ENCODE data around the gene SRP68.

GRCh38 chr17:76048025-76048605 lies 24.2 kb downstream of the SRP68 start:
- TF ChIP-seq CTCF (IDR thresholded peaks at IDR 0.05), result no peak
- TF ChIP-seq EZH2 (IDR thresholded peaks at IDR 0.05), result no peak
- TF ChIP-seq EZH2phosphoT487 (IDR thresholded peaks at IDR 0.05), result no peak

All from neural progenitor cell (in vitro differentiated cells).